GM19328 (cell line): Measurements from ENCODE around the gene CCDC88B.

Experiments
- ATAC-seq: cut with Tn5 transposase; IDR thresholded peaks from one replicate; pipeline ENCODE4 v1.9.1; 2021; ENCODE audit warnings: mild to moderate bottlenecking, moderate library complexity; ENCODE audit not compliant: unreplicated experiment

Gene CCDC88B

GRCh38 chr11:64382047-64382446 is 42.0 kb downstream of the CCDC88B start:
- ATAC-seq, result no peak

- no peak for ATAC-seq
Observed at GRCh38 chr11:64382586-64382985, 42.6 kb downstream of the CCDC88B start.

GRCh38 chr11:64383580-64383979 is 43.6 kb downstream of the CCDC88B start:
- ATAC-seq, result no peak

- ATAC-seq, result no peak
Observed at GRCh38 chr11:64384028-64384737, 44.2 kb downstream of the CCDC88B start.

GRCh38 chr11:64384981-64385944 is 45.3 kb downstream of the CCDC88B start:
- no peak for ATAC-seq

- no peak for ATAC-seq
Observed at GRCh38 chr11:64385945-64386704, 46.1 kb downstream of the CCDC88B start.

- no peak for ATAC-seq
Observed at GRCh38 chr11:64387916-64388315, 47.9 kb downstream of the CCDC88B start.

- ATAC-seq, result no peak
Observed at GRCh38 chr11:64388894-64389293, 48.9 kb downstream of the CCDC88B start.

GRCh38 chr11:64389851-64390250 is 49.8 kb downstream of the CCDC88B start:
- ATAC-seq, result no peak

- ATAC-seq, result no peak
Observed at GRCh38 chr11:64390558-64390957, 50.6 kb downstream of the CCDC88B start.

GRCh38 chr11:64391839-64392238 is 51.8 kb downstream of the CCDC88B start:
- ATAC-seq, result no peak

GRCh38 chr11:64395545-64396078 is 55.6 kb downstream of the CCDC88B start:
- ATAC-seq, result no peak

- ATAC-seq, result no peak
Observed at GRCh38 chr11:64396079-64396591, 56.1 kb downstream of the CCDC88B start.

GRCh38 chr11:64400102-64400501 is 60.1 kb downstream of the CCDC88B start:
- ATAC-seq, result no peak

GRCh38 chr11:64400667-64401066 is 60.7 kb downstream of the CCDC88B start:
- no peak for ATAC-seq

- ATAC-seq, result no peak
Observed at GRCh38 chr11:64401775-64402174, 61.8 kb downstream of the CCDC88B start.

- no peak for ATAC-seq
Observed at GRCh38 chr11:64403106-64403505, 63.1 kb downstream of the CCDC88B start.

GRCh38 chr11:64406221-64406946 is 66.4 kb downstream of the CCDC88B start:
- no peak for ATAC-seq
